Chondrocyte (in vitro differentiated cells): ENCODE data around the gene NR2F2. TPM values are rescaled to one million over a fixed set of nuclear protein-coding genes. Genes with fewer than 3 reads are reported as not detected.
A peak's percentile ranks its signal among the peaks of the same experiment; 100 is the strongest.

Experiments used
- DNase-seq: peaks from one replicate; pipeline ENCODE4 v3.0.0; 2021; ENCODE audit warnings: mixed read lengths, low spot score
- H3K27ac Mint-ChIP-seq: one replicate; pipeline ENCODE4 v1.8.0; 2021; ENCODE audit warnings: mild to moderate bottlenecking, moderate library complexity, mixed read lengths; ENCODE audit not compliant: unreplicated experiment
- H3K27me3 Mint-ChIP-seq: 2 replicates; pipeline ENCODE4 v1.8.0; 2021; ENCODE audit warnings: low read depth, mixed read lengths
- H3K36me3 Mint-ChIP-seq: 2 replicates; pipeline ENCODE4 v1.8.0; 2021; ENCODE audit warnings: low read depth, mixed read lengths
- H3K4me1 Mint-ChIP-seq: 2 replicates; pipeline ENCODE4 v1.8.0; 2021; ENCODE audit warnings: low read depth, mild to moderate bottlenecking, mixed read lengths
- H3K4me3 Mint-ChIP-seq: one replicate; pipeline ENCODE4 v1.8.0; 2021; ENCODE audit warnings: mild to moderate bottlenecking, moderate library complexity, mixed read lengths; ENCODE audit not compliant: unreplicated experiment
- H3K9me3 Mint-ChIP-seq: 2 replicates; pipeline ENCODE4 v1.8.0; 2021; ENCODE audit warnings: low read depth, mixed read lengths
- CTCF ChIP-seq: fragments of 200-600 bp; sonication (generic); IDR thresholded peaks from 2 replicates; pipeline ENCODE4 v1.5.0; 2021; ENCODE audit warnings: antibody characterized with exemption, mild to moderate bottlenecking, moderate library complexity
- total RNA-seq: library from RNA; stranded (reverse); gene quantifications from 3 replicates; pipeline ENCODE4 v1.2.1, GENCODE V29; 2021

NR2F2 gene
- total RNA-seq, 1 donor from 2014 or later: 169 TPM

DNA sequence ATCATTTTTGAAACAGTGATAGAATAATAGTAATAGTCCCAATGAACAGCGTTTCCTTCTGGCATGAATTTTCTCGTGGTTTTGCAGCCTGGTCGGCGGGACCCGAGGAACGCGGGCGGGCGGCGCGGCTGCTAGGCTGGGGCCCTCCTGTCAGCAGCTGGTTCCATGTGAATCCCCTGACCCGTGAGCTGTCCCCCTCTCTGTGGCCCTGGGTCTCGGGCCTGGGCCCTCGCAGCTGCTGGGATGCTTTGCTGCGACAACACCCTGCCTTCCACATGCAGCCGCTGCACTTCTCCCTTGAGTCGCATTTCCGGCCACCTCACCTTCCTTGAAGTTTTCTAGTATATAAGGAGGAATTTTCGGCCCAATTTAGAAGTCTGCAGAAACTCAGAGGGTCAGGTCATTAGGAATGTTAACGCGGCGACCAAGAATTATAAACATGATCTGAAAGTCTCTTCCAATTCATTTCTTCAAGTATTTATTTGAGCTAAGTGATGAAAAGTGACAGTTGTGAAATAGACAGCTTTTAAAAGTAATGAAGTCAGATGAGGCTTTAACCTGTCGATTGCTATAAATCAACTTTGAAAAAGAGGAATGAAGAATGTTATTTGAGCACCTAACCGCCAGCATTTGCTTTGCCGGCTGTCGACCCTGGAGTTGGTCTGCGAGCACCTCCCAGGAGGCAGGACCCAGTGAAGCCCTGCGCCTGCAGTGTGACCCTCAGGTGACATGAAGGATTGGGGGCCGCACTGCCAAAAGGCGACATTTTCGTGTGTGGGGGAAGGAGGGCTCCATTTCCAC, 27.7 kb downstream of the NR2F2 start:
- no peak for TF ChIP-seq CTCF
- Mint-ChIP-seq H3K9me3 (no peaks in the 10 kb centered on the region), H3K27me3 (peaks cover 11% of the 10 kb centered on the region), H3K36me3 (peaks cover 7% of the 10 kb centered on the region), H3K4me3 (peak overlapping the region; percentile 78), H3K4me1 (peaks cover 55% of the 10 kb centered on the region), H3K27ac (peak overlapping the region; percentile 87)
- no peak for DNase-seq

DNA sequence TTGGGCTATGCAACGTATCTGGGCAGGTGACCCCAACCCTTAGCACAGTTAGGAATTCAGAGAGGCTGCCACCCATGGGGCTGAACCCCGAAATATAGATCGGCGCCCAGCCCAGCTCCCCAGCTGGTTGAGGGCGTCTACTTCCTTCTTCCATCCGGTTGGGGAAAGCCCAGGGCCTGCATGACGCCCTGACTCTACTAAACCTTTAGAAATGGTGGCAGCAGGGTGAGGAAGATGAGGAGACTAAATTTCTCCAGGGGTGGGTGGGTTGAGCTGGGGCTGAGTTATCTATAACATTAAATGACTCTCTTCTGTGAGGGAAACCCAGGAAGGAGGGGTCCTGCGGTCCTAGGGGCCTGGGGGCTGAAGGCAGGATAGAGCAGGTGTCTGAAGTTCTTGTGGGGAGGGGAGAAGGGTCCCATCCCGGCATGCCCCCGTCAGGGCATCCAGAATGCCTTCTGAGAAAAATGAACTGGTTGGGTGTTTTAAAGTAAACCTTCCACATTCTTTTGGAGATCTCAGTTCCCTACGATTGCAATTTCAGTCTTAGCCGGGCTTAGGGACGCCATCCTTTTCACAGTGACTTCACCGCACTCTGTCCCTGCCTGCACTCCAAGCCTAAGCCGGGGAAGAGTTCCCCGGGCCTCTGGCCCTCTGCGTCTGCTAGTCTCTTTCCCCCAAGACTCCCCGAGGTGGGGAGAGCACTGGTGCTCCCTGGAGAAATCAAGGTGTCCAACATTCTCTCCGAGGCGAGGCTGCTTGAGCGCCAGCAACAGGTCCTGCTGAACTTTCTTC, 28.5 kb downstream of the NR2F2 start:
- Mint-ChIP-seq H3K9me3 (no peaks in the 10 kb centered on the region), H3K4me1 (peaks cover 50% of the 10 kb centered on the region), H3K27ac (no peak overlapping the region), H3K27me3 (peaks cover 17% of the 10 kb centered on the region), H3K36me3 (peaks cover 7% of the 10 kb centered on the region), H3K4me3 (peak overlapping the region; percentile 63)
- no peak for DNase-seq
- TF ChIP-seq CTCF: no peak

- Mint-ChIP-seq H3K9me3 (no peaks in the 10 kb centered on the region), H3K4me3 (peak overlapping the region; percentile 63), H3K27ac (no peak overlapping the region), H3K4me1 (peaks cover 50% of the 10 kb centered on the region), H3K27me3 (peaks cover 20% of the 10 kb centered on the region), H3K36me3 (peaks cover 7% of the 10 kb centered on the region)
- DNase-seq: no peak
- no peak for TF ChIP-seq CTCF
Measured at GRCh38 chr15:96359616-96360521, 29.4 kb downstream of the NR2F2 start.

DNA sequence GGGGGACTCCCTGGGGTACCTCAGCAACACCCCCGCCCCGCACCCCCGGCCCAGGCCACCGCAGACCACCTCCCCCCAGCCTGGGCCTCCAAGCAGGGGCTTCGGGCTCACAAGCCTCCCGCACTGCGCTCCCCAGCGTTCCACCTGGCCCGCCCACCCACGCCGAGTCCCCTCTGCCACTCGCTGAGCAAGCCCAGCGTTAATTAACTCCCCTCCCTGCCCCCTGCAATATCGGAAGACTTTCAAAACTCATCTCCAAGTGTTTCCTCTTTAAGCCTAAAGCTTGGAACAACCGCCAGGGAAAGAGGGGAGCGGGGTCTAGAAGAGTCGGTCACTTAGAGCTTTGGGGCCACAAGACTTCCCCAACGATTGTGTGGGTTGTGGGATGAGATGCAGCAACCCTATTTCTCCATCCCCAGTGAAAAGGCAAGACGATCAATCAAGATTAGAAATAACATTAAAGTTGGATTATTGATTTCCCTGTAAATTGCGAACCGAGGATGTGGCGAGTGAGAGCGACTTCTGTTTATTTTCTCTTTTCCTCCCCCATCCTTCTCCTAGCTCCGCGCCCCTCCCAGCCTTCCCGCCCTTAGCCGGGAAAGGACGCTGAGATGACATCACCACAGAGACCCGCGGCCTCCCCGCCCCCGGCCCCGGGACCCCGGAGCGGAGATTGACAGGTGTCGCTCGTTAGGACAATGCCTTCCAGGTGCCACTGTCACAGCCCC, 30.2 kb downstream of the NR2F2 start:
- Mint-ChIP-seq H3K9me3 (no peaks in the 10 kb centered on the region), H3K27me3 (peaks cover 23% of the 10 kb centered on the region), H3K4me3 (peak overlapping the region; percentile 62), H3K4me1 (peaks cover 47% of the 10 kb centered on the region), H3K36me3 (peaks cover 7% of the 10 kb centered on the region), H3K27ac (no peak overlapping the region)
- DNase-seq: no peak
- peak; percentile 10 for TF ChIP-seq CTCF
